Spleen (tissue), 11 donors: Measurements from ENCODE around the gene PFKL. TPM values are rescaled to one million over a fixed set of nuclear protein-coding genes. Genes with fewer than 3 reads are reported as not detected.
A peak's percentile ranks its signal among the peaks of the same experiment; 100 is the strongest.

Source experiments
- DNase-seq: peaks from one replicate; pipeline ENCODE4 v3.0.0-alpha.2; 2020
- H3K27ac ChIP-seq, 8 donors: fragments of 200-600 bp; sonication (generic) in 7 of 8; 1 replicate in 4 of 8; 2 replicates in 4 of 8; pipeline versions ENCODE4 v1.5.0 to v1.8.0; 2016 to 2021; ENCODE audit warnings: inconsistent platforms in 4 of 8, mild to moderate bottlenecking in 4 of 8, moderate library complexity in 1 of 8
- H3K27me3 ChIP-seq, 7 donors: fragments of 200-600 bp; sonication (generic) in 6 of 7; replicated peaks in 1 of 7; 1 replicate in 4 of 7; 2 replicates in 3 of 7; pipeline versions ENCODE4 v1.5.0 to v1.8.0; 2016 to 2021; ENCODE audit warnings: inconsistent platforms in 3 of 7, mild to moderate bottlenecking in 1 of 7
- H3K36me3 ChIP-seq, 6 donors: fragments of 200-600 bp; sonication (generic) in 5 of 6; 1 replicate in 4 of 6; 2 replicates in 2 of 6; pipeline versions ENCODE4 v1.5.0 to v1.8.0; 2016 to 2021; ENCODE audit warnings: inconsistent platforms in 2 of 6
- H3K4me1 ChIP-seq, 6 donors: fragments of 200-600 bp; sonication (generic) in 5 of 6; 1 replicate in 3 of 6; 2 replicates in 3 of 6; pipeline versions ENCODE4 v1.5.0 to v1.8.0; 2016 to 2021; ENCODE audit warnings: inconsistent platforms in 3 of 6
- H3K4me3 ChIP-seq, 8 donors: fragments of 200-600 bp; sonication (generic) in 7 of 8; 1 replicate in 4 of 8; 2 replicates in 4 of 8; pipeline versions ENCODE4 v1.5.0 to v1.8.0; 2016 to 2021; ENCODE audit warnings: inconsistent platforms in 4 of 8, mild to moderate bottlenecking in 4 of 8, moderate library complexity in 2 of 8
- H3K9me3 ChIP-seq, 8 donors: fragments of 200-600 bp; sonication (generic) in 7 of 8; 1 replicate in 4 of 8; 2 replicates in 4 of 8; pipeline versions ENCODE4 v1.5.0 to v1.8.0; 2016 to 2021; ENCODE audit warnings: inconsistent platforms in 4 of 8
- POLR2A ChIP-seq, 3 donors: fragments of 450-650 bp; IDR thresholded peaks; one replicate each; pipeline ENCODE4 v1.5.1; 2017; ENCODE audit warnings: antibody characterized with exemption in 3 of 3, mild to moderate bottlenecking in 1 of 3
- POLR2AphosphoS5 ChIP-seq, 3 donors: sonication (generic); formaldehyde crosslinking; IDR thresholded peaks; one replicate each; pipeline ENCODE4 v1.5.1; 2017; ENCODE audit warnings: antibody characterized with exemption in 3 of 3
- WGBS, 5 donors: extraction: QIAGEN DNeasy Blood & Tissue Kit in 3 of 5; methylation state at CpG; one replicate each; pipeline versions ENCODE4 v1.1.5 to v1.1.7; 2013 to 2018; 5-methylcytosine and 5-hydroxymethylcytosine counted together
- intact Hi-C: fragments of 100-400 bp; cut with DNase I; formaldehyde crosslinking; loops from one replicate; pipeline ENCODE4 v1.15.0; 2023; ENCODE audit warnings: low total_unique reads
- polyA plus RNA-seq, 3 donors: library from polyadenylated mRNA; stranded (reverse); fragments of 200-250 nt; gene quantifications; one replicate each; pipeline ENCODE4 v1.2.1, GENCODE V29; 2013
- total RNA-seq, 7 donors: library from RNA; depleted of rRNA in 3 of 7; stranded (reverse); fragments of >200 nt in 3 of 7; fragmentation: NEBNext Ultra II Directional in 4 of 7; extraction: Animal tissue kit (Norgen Biotek cat#: 25700) in 4 of 7; gene quantifications; one replicate each; pipeline versions ENCODE4 v1.1.0 to v1.2.1, GENCODE V29; 2016 to 2021
- TF ChIP-seq, protein P1 (sequence below), 11 experiments: fragments of 200-600 bp in 7 of 11; fragments of 450-650 bp in 4 of 11; sonication (generic) in 4 of 11; IDR thresholded peaks in 8 of 11; conservative IDR thresholded peaks in 3 of 11; 1 replicate in 7 of 11; 2 replicates in 4 of 11; pipeline versions ENCODE4 v1.4.0 to v1.8.0; 2016 to 2021; ENCODE audit warnings: antibody characterized with exemption in 11 of 11, inconsistent platforms in 4 of 11, mild to moderate bottlenecking in 1 of 11
- donor health status: healthy with polysubstance abuse.
- donor health status: DM: no; HTN: no; CAD: no; lungs with moderate emphysema.
- donor health status: DM: no; HTN: no; CAD: no.
- donor health status: Bipolar disorder and iron deficiency.
- donor health status: healthy.
- donor health status: DM: no; HTN: no; CAD: no.
- donor health status: DM: yes; HTN: yes; CAD: no.

PFKL gene
- total and polyA plus RNA-seq, 10 donors = 65.9 to 145 (median 112) TPM

- peak overlapping the region; percentile 65 to 95 (median 78) for H3K4me3 ChIP-seq
- TF ChIP-seq POLR2AphosphoS5 (IDR thresholded peaks at IDR 0.05) (no peak), POLR2A (IDR thresholded peaks at IDR 0.05) (no peak)
- TF ChIP-seq, protein P1, sequence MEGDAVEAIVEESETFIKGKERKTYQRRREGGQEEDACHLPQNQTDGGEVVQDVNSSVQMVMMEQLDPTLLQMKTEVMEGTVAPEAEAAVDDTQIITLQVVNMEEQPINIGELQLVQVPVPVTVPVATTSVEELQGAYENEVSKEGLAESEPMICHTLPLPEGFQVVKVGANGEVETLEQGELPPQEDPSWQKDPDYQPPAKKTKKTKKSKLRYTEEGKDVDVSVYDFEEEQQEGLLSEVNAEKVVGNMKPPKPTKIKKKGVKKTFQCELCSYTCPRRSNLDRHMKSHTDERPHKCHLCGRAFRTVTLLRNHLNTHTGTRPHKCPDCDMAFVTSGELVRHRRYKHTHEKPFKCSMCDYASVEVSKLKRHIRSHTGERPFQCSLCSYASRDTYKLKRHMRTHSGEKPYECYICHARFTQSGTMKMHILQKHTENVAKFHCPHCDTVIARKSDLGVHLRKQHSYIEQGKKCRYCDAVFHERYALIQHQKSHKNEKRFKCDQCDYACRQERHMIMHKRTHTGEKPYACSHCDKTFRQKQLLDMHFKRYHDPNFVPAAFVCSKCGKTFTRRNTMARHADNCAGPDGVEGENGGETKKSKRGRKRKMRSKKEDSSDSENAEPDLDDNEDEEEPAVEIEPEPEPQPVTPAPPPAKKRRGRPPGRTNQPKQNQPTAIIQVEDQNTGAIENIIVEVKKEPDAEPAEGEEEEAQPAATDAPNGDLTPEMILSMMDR (IDR thresholded peaks at IDR 0.05 in 8 of 11, conservative IDR thresholded peaks at IDR 0.05 in 3 of 11) = no peak
- 18 to 34% (median 26%) methylated on average over 10 of the region's 10 CpGs for WGBS, 5 donors
- no peak for DNase-seq
- intact Hi-C loops = no loop called here
- H3K27me3 ChIP-seq = peaks cover 0 to 22% (median 0%) of the 10 kb centered on the region in 7 donors
- H3K9me3 ChIP-seq = no peaks in the 10 kb centered on the region
- H3K4me1 ChIP-seq = peaks cover 34 to 93% (median 81%) of the 10 kb centered on the region in 6 donors
- no peaks in the 10 kb centered on the region for H3K36me3 ChIP-seq
- peak overlapping the region; percentile 86 to 94 (median 92) for H3K27ac ChIP-seq
Measured at GRCh38 chr21:44299085-44299457, 782 bp upstream of the PFKL start.

GRCh38 chr21:44300262-44300959 lies 558 bp downstream of the PFKL start:
- intact Hi-C loops = no loop called here

GRCh38 chr21:44301141-44301540 lies 1.3 kb downstream of the PFKL start:
- H3K9me3 ChIP-seq = no peaks in the 10 kb centered on the region
- H3K36me3 ChIP-seq = peaks cover 0 to 5% (median 0%) of the 10 kb centered on the region in 6 donors
- intact Hi-C loops = no loop called here
- peaks cover 0 to 12% (median 0%) of the 10 kb centered on the region in 7 donors for H3K27me3 ChIP-seq
- 63 to 77% (median 71%) methylated on average over 13 of the region's 13 CpGs for WGBS, 5 donors
- TF ChIP-seq POLR2A (IDR thresholded peaks at IDR 0.05) = no peak
- TF ChIP-seq, protein P1 (IDR thresholded peaks at IDR 0.05 in 8 of 11, conservative IDR thresholded peaks at IDR 0.05 in 3 of 11) = no peak
- no peak for TF ChIP-seq POLR2AphosphoS5 (IDR thresholded peaks at IDR 0.05)
- peak overlapping the region; percentile 65 to 95 (median 78) for H3K4me3 ChIP-seq
- no peak for DNase-seq
- peak overlapping the region in 6 of 8 donors; percentile 91 to 94 (median 93) for H3K27ac ChIP-seq
- H3K4me1 ChIP-seq = peaks cover 30 to 93% (median 82%) of the 10 kb centered on the region in 6 donors

More at GRCh38 chr21:44300262-44300959, 558 bp downstream of the PFKL start:
- H3K27ac ChIP-seq = peak overlapping the region; percentile 86 to 94 (median 92)
- 0 to 3% (median 1%) methylated on average over 2 to 67 of the region's 67 CpGs for WGBS, 5 donors
- TF ChIP-seq POLR2AphosphoS5 (IDR thresholded peaks at IDR 0.05) = peak; percentile 80 to 89 (median 82)
- TF ChIP-seq, protein P1 (IDR thresholded peaks at IDR 0.05 in 8 of 11, conservative IDR thresholded peaks at IDR 0.05 in 3 of 11) = no peak
- no peaks in the 10 kb centered on the region for H3K9me3 ChIP-seq
- no peaks in the 10 kb centered on the region for H3K36me3 ChIP-seq
- peaks cover 0 to 18% (median 0%) of the 10 kb centered on the region in 7 donors for H3K27me3 ChIP-seq
- peak overlapping the region; percentile 65 to 95 (median 78) for H3K4me3 ChIP-seq
- H3K4me1 ChIP-seq = peaks cover 32 to 93% (median 80%) of the 10 kb centered on the region in 6 donors
- DNase-seq = peak; percentile 95

DNA sequence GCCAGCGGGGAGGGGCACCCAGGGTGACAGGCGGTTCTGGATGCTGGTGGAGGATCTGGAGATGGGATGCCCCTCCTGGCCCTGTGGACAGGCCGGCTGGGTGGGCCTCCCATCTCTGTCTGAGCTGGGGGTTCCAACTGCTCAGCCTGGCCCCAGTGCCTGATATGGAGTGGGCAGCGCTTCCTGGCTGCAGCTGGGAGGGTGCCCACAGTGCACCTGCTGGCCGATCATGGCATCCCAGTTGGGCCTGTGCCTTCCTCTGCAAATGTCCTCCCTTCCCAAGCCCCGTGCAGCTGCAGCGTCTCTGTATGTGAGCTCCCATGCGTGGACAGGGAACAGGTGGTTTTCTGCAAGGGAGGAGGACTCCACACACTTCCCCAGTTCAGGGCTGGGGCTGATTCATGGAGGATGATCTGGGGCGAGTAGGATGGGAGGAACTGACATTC lies 2.1 kb downstream of the PFKL start:
- 60 to 69% (median 65%) methylated on average over 7 to 9 of the region's 9 CpGs for WGBS, 5 donors
- DNase-seq = no peak
- Histone ChIP-seq H3K4me1 (peaks cover 30 to 93% (median 83%) of the 10 kb centered on the region in 6 donors), H3K27me3 (peaks cover 0 to 7% (median 0%) of the 10 kb centered on the region in 7 donors), H3K27ac (peak overlapping the region in 7 of 8 donors; percentile 8 to 94 (median 93)), H3K4me3 (peak overlapping the region in 1 of 8 donors; percentile 92), H3K9me3 (no peaks in the 10 kb centered on the region), H3K36me3 (peaks cover 0 to 13% (median 5%) of the 10 kb centered on the region in 6 donors)
- intact Hi-C loops = no loop called here
- TF ChIP-seq POLR2AphosphoS5 (IDR thresholded peaks at IDR 0.05) = peak in 1 of 3 donors; percentile 18
- TF ChIP-seq, protein P1 (IDR thresholded peaks at IDR 0.05 in 8 of 11, conservative IDR thresholded peaks at IDR 0.05 in 3 of 11) = no peak
